Skeletal muscle tissue (tissue), 4 donors: ENCODE results near the gene RGPD3. TPM values are rescaled to one million over a fixed set of nuclear protein-coding genes. Genes with fewer than 3 reads are reported as not detected.

Experiments used
- H3K27ac ChIP-seq: one replicate; pipeline ENCODE4 v1.7.0; 2013; ENCODE audit warnings: mild to moderate bottlenecking, low read depth, low read length, inconsistent platforms
- H3K27me3 ChIP-seq, 3 donors: one replicate each; pipeline ENCODE4 v1.7.0; 2013; ENCODE audit warnings: low read length in 3 of 3; ENCODE audit not compliant: control insufficient read depth in 3 of 3, insufficient read depth in 3 of 3
- H3K36me3 ChIP-seq, 3 donors: one replicate each; pipeline ENCODE4 v1.7.0; 2013; ENCODE audit warnings: low read length in 3 of 3; ENCODE audit not compliant: control insufficient read depth in 3 of 3, insufficient read depth in 3 of 3
- H3K4me1 ChIP-seq, 3 donors: one replicate each; pipeline ENCODE4 v1.7.0; 2013; ENCODE audit warnings: low read length in 3 of 3, mild to moderate bottlenecking in 3 of 3; ENCODE audit not compliant: control insufficient read depth in 3 of 3, insufficient read depth in 3 of 3
- H3K4me3 ChIP-seq, 3 donors: one replicate each; pipeline ENCODE4 v1.7.0; 2013; ENCODE audit warnings: low read length in 3 of 3
- H3K9ac ChIP-seq, 3 donors: one replicate each; pipeline ENCODE4 v1.7.0; 2013; ENCODE audit warnings: low read length in 3 of 3, mild to moderate bottlenecking in 3 of 3, moderate library complexity in 2 of 3, low read depth in 1 of 3
- H3K9me3 ChIP-seq, 3 donors: one replicate each; pipeline ENCODE4 v1.7.0; 2013; ENCODE audit warnings: low read length in 3 of 3; ENCODE audit not compliant: control insufficient read depth in 3 of 3
- total RNA-seq: library from RNA; depleted of rRNA; stranded (reverse); fragments of >200 nt; gene quantifications from one replicate; pipeline ENCODE4 v1.2.3, GENCODE V29; 2014
- donor health status: Osteomylitis.

The RGPD3 gene
- total RNA-seq, 1 donor from 2014 or later = 0.52 TPM

DNA sequence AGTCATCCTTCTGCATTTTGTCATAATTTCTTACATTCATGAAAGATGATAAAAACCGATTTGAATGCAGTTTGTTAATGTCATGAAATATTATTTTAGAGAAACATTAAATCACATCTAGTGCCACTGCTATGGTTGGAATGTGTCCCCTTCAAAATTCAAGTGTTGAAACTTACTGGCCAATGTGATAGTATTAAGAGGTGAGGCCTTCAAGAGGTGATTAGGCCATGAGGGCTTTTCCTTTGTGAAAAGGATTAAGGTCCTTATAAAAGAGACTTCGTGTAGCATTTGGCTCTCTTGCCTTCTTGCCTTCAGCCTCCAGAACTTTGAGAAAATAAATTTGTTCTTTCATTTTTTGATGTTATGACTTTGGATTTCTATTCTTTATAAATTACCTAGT, 117.2 kb downstream of the RGPD3 start:
- Histone ChIP-seq H3K9me3 (peaks cover 0 to 2% (median 0%) of the 10 kb centered on the region in 3 donors), H3K36me3 (no peaks in the 10 kb centered on the region), H3K4me3 (no peak overlapping the region), H3K4me1 (no peaks in the 10 kb centered on the region), H3K27me3 (no peaks in the 10 kb centered on the region), H3K9ac (no peak overlapping the region), H3K27ac (no peak overlapping the region)

- Histone ChIP-seq H3K4me1 (no peaks in the 10 kb centered on the region), H3K27me3 (no peaks in the 10 kb centered on the region), H3K36me3 (no peaks in the 10 kb centered on the region), H3K9me3 (no peaks in the 10 kb centered on the region), H3K9ac (no peak overlapping the region), H3K27ac (no peak overlapping the region), H3K4me3 (no peak overlapping the region)
Observed at GRCh38 chr2:106344302-106344701, 123.9 kb downstream of the RGPD3 start.

- Histone ChIP-seq H3K4me1 (no peaks in the 10 kb centered on the region), H3K27me3 (no peaks in the 10 kb centered on the region), H3K36me3 (no peaks in the 10 kb centered on the region), H3K27ac (no peak overlapping the region), H3K9me3 (no peaks in the 10 kb centered on the region), H3K9ac (no peak overlapping the region), H3K4me3 (no peak overlapping the region)
Observed at GRCh38 chr2:106343274-106343673, 124.9 kb downstream of the RGPD3 start.

- no peaks in the 10 kb centered on the region for H3K4me1 ChIP-seq
Observed at GRCh38 chr2:106342831-106343251, 125.4 kb downstream of the RGPD3 start.

GRCh38 chr2:106341666-106342065, 126.5 kb downstream of the RGPD3 start:
- H3K27ac ChIP-seq = no peak overlapping the region
- H3K27me3 ChIP-seq = no peaks in the 10 kb centered on the region
- no peaks in the 10 kb centered on the region for H3K36me3 ChIP-seq
- no peak overlapping the region for H3K4me3 ChIP-seq
- no peaks in the 10 kb centered on the region for H3K9me3 ChIP-seq
- no peaks in the 10 kb centered on the region for H3K4me1 ChIP-seq
- H3K9ac ChIP-seq = no peak overlapping the region

More at GRCh38 chr2:106342831-106343251, 125.4 kb downstream of the RGPD3 start:
- Histone ChIP-seq H3K9me3 (no peaks in the 10 kb centered on the region), H3K9ac (no peak overlapping the region), H3K4me3 (no peak overlapping the region), H3K36me3 (no peaks in the 10 kb centered on the region), H3K27me3 (no peaks in the 10 kb centered on the region), H3K27ac (no peak overlapping the region)

Other genes starting within 250 kb of the RGPD3 start
- gene CD8B2, start 19.0 kb upstream of the RGPD3 start, total RNA-seq = under 0.01 TPM